ENCODE measurements around the gene MEAK7. TPM values are rescaled to one million over a fixed set of nuclear protein-coding genes. Genes with fewer than 3 reads are reported as not detected.

Gene MEAK7
- total RNA-seq, 4 donors from 2014 or later: 7.9 to 30.5 (median 10.4) TPM

DNA sequence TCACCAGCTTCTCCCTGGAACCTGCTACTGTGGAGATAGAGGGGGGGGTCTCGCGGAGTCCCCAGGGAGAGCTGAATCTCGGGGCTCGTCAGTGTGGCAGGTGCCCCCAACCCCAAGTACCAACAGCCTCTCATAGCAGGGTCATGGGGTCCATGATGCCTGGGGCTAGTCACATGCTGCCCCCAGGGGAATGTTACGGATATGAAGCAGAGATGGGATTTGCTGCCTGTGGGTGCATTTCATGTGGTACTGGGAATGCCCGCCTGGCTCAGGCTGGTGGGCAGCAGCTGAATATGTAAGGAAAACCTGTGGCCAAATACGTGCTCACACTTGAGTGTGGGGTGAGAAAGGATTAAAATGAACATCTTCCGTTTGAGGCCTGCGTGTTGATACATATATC lies 49.4 kb downstream of the MEAK7 start:
- Histone ChIP-seq H3K27me3 (peaks cover 16% of the 10 kb centered on the region), H3K36me3 (no peaks in the 10 kb centered on the region), H3K27ac (no peak overlapping the region), H3K9me3 (no peaks in the 10 kb centered on the region), H3K4me3 (no peak overlapping the region), H3K4me1 (no peaks in the 10 kb centered on the region)
- TF ChIP-seq, protein P1, sequence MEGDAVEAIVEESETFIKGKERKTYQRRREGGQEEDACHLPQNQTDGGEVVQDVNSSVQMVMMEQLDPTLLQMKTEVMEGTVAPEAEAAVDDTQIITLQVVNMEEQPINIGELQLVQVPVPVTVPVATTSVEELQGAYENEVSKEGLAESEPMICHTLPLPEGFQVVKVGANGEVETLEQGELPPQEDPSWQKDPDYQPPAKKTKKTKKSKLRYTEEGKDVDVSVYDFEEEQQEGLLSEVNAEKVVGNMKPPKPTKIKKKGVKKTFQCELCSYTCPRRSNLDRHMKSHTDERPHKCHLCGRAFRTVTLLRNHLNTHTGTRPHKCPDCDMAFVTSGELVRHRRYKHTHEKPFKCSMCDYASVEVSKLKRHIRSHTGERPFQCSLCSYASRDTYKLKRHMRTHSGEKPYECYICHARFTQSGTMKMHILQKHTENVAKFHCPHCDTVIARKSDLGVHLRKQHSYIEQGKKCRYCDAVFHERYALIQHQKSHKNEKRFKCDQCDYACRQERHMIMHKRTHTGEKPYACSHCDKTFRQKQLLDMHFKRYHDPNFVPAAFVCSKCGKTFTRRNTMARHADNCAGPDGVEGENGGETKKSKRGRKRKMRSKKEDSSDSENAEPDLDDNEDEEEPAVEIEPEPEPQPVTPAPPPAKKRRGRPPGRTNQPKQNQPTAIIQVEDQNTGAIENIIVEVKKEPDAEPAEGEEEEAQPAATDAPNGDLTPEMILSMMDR (IDR thresholded peaks at IDR 0.05): no peak
- TF ChIP-seq EP300 (IDR thresholded peaks at IDR 0.05): no peak
- no peak for TF ChIP-seq POLR2AphosphoS5 (IDR thresholded peaks at IDR 0.05)
- no peak for TF ChIP-seq POLR2A (IDR thresholded peaks at IDR 0.05)
- 80 to 88% methylated on average over 3 to 5 of the region's 9 CpGs for WGBS, 2 donors (ENCODE audit: low coverage in 1 of 2)
- ATAC-seq: no peak

Other genes with a start within 250 kb of the MEAK7 start
- 10 to 100 TPM; 25.0 to 53.1 (median 38.2) TPM for gene WFDC1, start 209.8 kb downstream of the MEAK7 start, total RNA-seq
- gene ATP2C2, start 136.1 kb downstream of the MEAK7 start, total RNA-seq: 1 to 10 TPM in 1 of 4 donors, under 1 TPM in 2, not detected in 1; 0.13 to 1.3 (median 0.31) TPM
- gene COTL1, start 113.4 kb upstream of the MEAK7 start, total RNA-seq: 10 to 100 TPM; 13.1 to 46.2 (median 37.3) TPM
- 100 to 1,000 TPM in 1 of 4 donors, 10 to 100 TPM in 3; 70.5 to 114 (median 80.5) TPM for gene KLHL36, start 143.9 kb upstream of the MEAK7 start, total RNA-seq
- 10 to 100 TPM; 49.1 to 70.2 (median 60.0) TPM for gene USP10, start 195.3 kb upstream of the MEAK7 start, total RNA-seq